Measurements from ENCODE around the gene NAA20. TPM values are rescaled to one million over a fixed set of nuclear protein-coding genes. Genes with fewer than 3 reads are reported as not detected.

Gene NAA20
- total RNA-seq, 2 donors from 2014 or later: 43.5 to 45.8 TPM

- no peaks in the 10 kb centered on the region for H3K9me3 ChIP-seq
- no peaks in the 10 kb centered on the region for H3K36me3 ChIP-seq
- H3K4me3 ChIP-seq: no peak overlapping the region
- TF ChIP-seq CTCF (IDR thresholded peaks at IDR 0.05): no peak
- H3K27me3 ChIP-seq: no peaks in the 10 kb centered on the region
- no peak overlapping the region for H3K9ac ChIP-seq (ENCODE audit: low read depth in 2 of 2, low read length in 2 of 2)
- no peak overlapping the region for H3K27ac ChIP-seq
- H3K4me1 ChIP-seq: no peaks in the 10 kb centered on the region
- no peak for DNase-seq
- intact Hi-C loops (cut with DNase I): no loop called here
Observed at GRCh38 chr20:20012541-20012940, 4.6 kb upstream of the NAA20 start.

GRCh38 chr20:20014659-20015058, 2.5 kb upstream of the NAA20 start:
- TF ChIP-seq CTCF (IDR thresholded peaks at IDR 0.05): no peak
- Histone ChIP-seq H3K27me3 (no peaks in the 10 kb centered on the region), H3K4me3 (no peak overlapping the region), H3K9me3 (no peaks in the 10 kb centered on the region), H3K36me3 (no peaks in the 10 kb centered on the region), H3K27ac (no peak overlapping the region), H3K4me1 (peaks cover 9% of the 10 kb centered on the region), H3K9ac (ENCODE audit: low read depth in 2 of 2, low read length in 2 of 2) (no peak overlapping the region)
- no peak for DNase-seq
- intact Hi-C loops (cut with DNase I): loop anchor here (5.0 kb wide), 1 partner anchor 43 kb away; no protein-coding TSS in a partner anchor

GRCh38 chr20:20017844-20018185, 653 bp downstream of the NAA20 start:
- DNase-seq: no peak
- TF ChIP-seq CTCF (IDR thresholded peaks at IDR 0.05): no peak
- Histone ChIP-seq H3K9me3 (no peaks in the 10 kb centered on the region), H3K4me3 (peak overlapping the region; percentile 99), H3K27ac (peak overlapping the region; percentile 48), H3K27me3 (no peaks in the 10 kb centered on the region), H3K4me1 (peaks cover 9% of the 10 kb centered on the region), H3K9ac (ENCODE audit: low read depth in 2 of 2, low read length in 2 of 2) (peak overlapping the region; percentile 84 to 90), H3K36me3 (no peaks in the 10 kb centered on the region)
- intact Hi-C loops (cut with DNase I): loop anchor here (5.0 kb wide), 1 partner anchor 39 kb away; no protein-coding TSS in a partner anchor

DNA sequence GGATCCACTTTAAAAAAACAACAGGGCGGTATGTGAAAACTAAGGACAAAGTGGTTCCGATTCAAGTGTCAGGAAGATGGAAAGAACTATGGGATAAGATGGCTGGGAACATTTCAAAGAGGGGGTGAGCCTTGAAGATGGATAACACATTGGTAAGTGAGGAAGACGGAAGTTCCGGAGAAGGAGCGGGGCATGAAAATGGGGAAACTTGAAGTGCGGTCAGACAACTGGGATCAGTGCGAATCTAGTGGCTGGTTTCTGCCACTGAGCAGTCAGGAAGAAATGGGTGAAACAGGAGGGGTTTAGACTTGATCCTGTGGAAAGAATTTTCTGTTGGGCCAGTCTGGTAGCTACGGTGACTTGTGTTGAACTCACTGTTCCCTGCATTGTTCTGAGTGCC, 1.2 kb downstream of the NAA20 start:
- intact Hi-C loops (cut with DNase I): loop anchor here (5.0 kb wide), 1 partner anchor 39 kb away; no protein-coding TSS in a partner anchor
- H3K27ac ChIP-seq: no peak overlapping the region

GRCh38 chr20:20019123-20019522, 2.0 kb downstream of the NAA20 start:
- no peak for TF ChIP-seq CTCF (IDR thresholded peaks at IDR 0.05)
- H3K9me3 ChIP-seq: no peaks in the 10 kb centered on the region
- H3K27me3 ChIP-seq: no peaks in the 10 kb centered on the region
- intact Hi-C loops (cut with DNase I): loop anchor here (5.0 kb wide), 1 partner anchor 38 kb away; no protein-coding TSS in a partner anchor
- DNase-seq: no peak
- H3K4me1 ChIP-seq: peaks cover 9% of the 10 kb centered on the region
- no peaks in the 10 kb centered on the region for H3K36me3 ChIP-seq
- no peak overlapping the region for H3K4me3 ChIP-seq
- H3K27ac ChIP-seq: no peak overlapping the region
- H3K9ac ChIP-seq (ENCODE audit: low read depth in 2 of 2, low read length in 2 of 2): no peak overlapping the region

More for the DNA sequence above, 1.2 kb downstream of the NAA20 start:
- Histone ChIP-seq H3K9ac (ENCODE audit: low read depth in 2 of 2, low read length in 2 of 2) (peak overlapping the region; percentile 84 to 90), H3K27me3 (no peaks in the 10 kb centered on the region), H3K36me3 (no peaks in the 10 kb centered on the region), H3K4me3 (no peak overlapping the region), H3K4me1 (peaks cover 9% of the 10 kb centered on the region), H3K9me3 (no peaks in the 10 kb centered on the region)
- no peak for TF ChIP-seq CTCF (IDR thresholded peaks at IDR 0.05)
- DNase-seq: no peak

All from colonic mucosa (tissue), 4 donors.